ENCODE measurements around the gene TSTD1.
"Not testable (repeated sequence)": the region's sequence is repeated elsewhere in the genome, so short reads cannot be mapped to it uniquely, and the experiment has no call there.

TSTD1 gene

GRCh38 chr1:160996178-160996577 lies 42.6 kb downstream of the TSTD1 start:
- no peaks in the 10 kb centered on the region for H3K36me3 ChIP-seq (ENCODE audit: control insufficient read depth, insufficient read depth, low read length)
- no peak overlapping the region for H3K4me3 ChIP-seq (ENCODE audit: low read depth, low read length)
- no peaks in the 10 kb centered on the region for H3K9me3 ChIP-seq (ENCODE audit: control insufficient read depth, low read length)
- H3K4me1 ChIP-seq = no peaks in the 10 kb centered on the region
- no peaks in the 10 kb centered on the region for H3K27me3 ChIP-seq (ENCODE audit: control insufficient read depth, insufficient read depth, low read length)
- no peak overlapping the region for H2AFZ ChIP-seq
- H3K79me2 ChIP-seq = no peaks in the 10 kb centered on the region
- H3K9ac ChIP-seq = no peak overlapping the region
- H3K4me2 ChIP-seq (ENCODE audit: low read length) = no peak overlapping the region
- no peak overlapping the region for H3K27ac ChIP-seq
- TF ChIP-seq CTCF (IDR thresholded peaks at IDR 0.05) = no peak

- H3K27me3 ChIP-seq (ENCODE audit: control insufficient read depth, insufficient read depth, low read length) = no peaks in the 10 kb centered on the region
- H3K4me3 ChIP-seq (ENCODE audit: low read depth, low read length) = no peak overlapping the region
- TF ChIP-seq CTCF (IDR thresholded peaks at IDR 0.05) = peak; percentile 41
- no peaks in the 10 kb centered on the region for H3K9me3 ChIP-seq (ENCODE audit: control insufficient read depth, low read length)
- no peak overlapping the region for H2AFZ ChIP-seq
- H3K4me1 ChIP-seq = no peaks in the 10 kb centered on the region
- no peak overlapping the region for H3K27ac ChIP-seq
- no peaks in the 10 kb centered on the region for H3K79me2 ChIP-seq
- no peak overlapping the region for H3K9ac ChIP-seq
- no peak overlapping the region for H3K4me2 ChIP-seq (ENCODE audit: low read length)
- H3K36me3 ChIP-seq (ENCODE audit: control insufficient read depth, insufficient read depth, low read length) = no peaks in the 10 kb centered on the region
Observed at GRCh38 chr1:160993544-160994193, 45.1 kb downstream of the TSTD1 start.

GRCh38 chr1:160992036-160992435 lies 46.7 kb downstream of the TSTD1 start:
- H3K4me1 ChIP-seq; H3K79me2 ChIP-seq; H3K36me3 ChIP-seq (ENCODE audit: control insufficient read depth, insufficient read depth, low read length); H3K9me3 ChIP-seq (ENCODE audit: control insufficient read depth, low read length); H3K4me3 ChIP-seq (ENCODE audit: low read depth, low read length); H3K27me3 ChIP-seq (ENCODE audit: control insufficient read depth, insufficient read depth, low read length); H2AFZ ChIP-seq; H3K9ac ChIP-seq; H3K27ac ChIP-seq; H3K4me2 ChIP-seq (ENCODE audit: low read length): not testable (repeated sequence)

All from parathyroid adenoma (tissue), 2 donors.